SW 1271 (cell line): ENCODE results near the gene CSN3.
"Not testable (repeated sequence)": the region's sequence is repeated elsewhere in the genome, so short reads cannot be mapped to it uniquely, and the experiment has no call there.

Source experiments
- DNase-seq, 2 experiments: peaks; one replicate each; lab custom pipeline; 2025; lab: John Stamatoyannopoulos, UW

CSN3 gene

GRCh38 chr4:70242297-70242696 is at the start of gene CSN3:
Gene CSN3 (plus strand): TSS chr4:70242597. CDS start chr4:70244820, 2,223 bp downstream.
- not testable (repeated sequence) for DNase-seq

- DNase-seq, result no peak
Measured at GRCh38 chr4:70192895-70193294, 49.5 kb upstream of the CSN3 start.

- no peak for DNase-seq
Measured at GRCh38 chr4:70195425-70195824, 47.0 kb upstream of the CSN3 start, which contains the start of gene ODAM. Gene ODAM (plus strand): TSS chr4:70195725. CDS start chr4:70196544, 819 bp downstream.

GRCh38 chr4:70196857-70197256 is 45.5 kb upstream of the CSN3 start:
- DNase-seq, result no peak

GRCh38 chr4:70197842-70198241 is 44.6 kb upstream of the CSN3 start:
- no peak for DNase-seq

GRCh38 chr4:70203601-70204000 is 38.8 kb upstream of the CSN3 start:
- DNase-seq, result no peak

- not testable (repeated sequence) for DNase-seq
Measured at GRCh38 chr4:70212752-70213151, 29.6 kb upstream of the CSN3 start.

GRCh38 chr4:70216109-70216508 is 26.3 kb upstream of the CSN3 start:
- not testable (repeated sequence) for DNase-seq

GRCh38 chr4:70216550-70216949 is 25.8 kb upstream of the CSN3 start:
- not testable (repeated sequence) for DNase-seq

GRCh38 chr4:70221389-70221788 is 21.0 kb upstream of the CSN3 start:
- not testable (repeated sequence) for DNase-seq

GRCh38 chr4:70221818-70222217 is 20.6 kb upstream of the CSN3 start:
- DNase-seq, result not testable (repeated sequence)

GRCh38 chr4:70225824-70226223 is 16.6 kb upstream of the CSN3 start, which contains the start of gene FDCSP:
Gene FDCSP (plus strand): TSS chr4:70226124. CDS start chr4:70231195, 5,071 bp downstream.
- DNase-seq, result no peak

- DNase-seq, result no peak
Measured at GRCh38 chr4:70236125-70236524, 6.3 kb upstream of the CSN3 start.

- no peak for DNase-seq
Measured at GRCh38 chr4:70239131-70239883, 3.1 kb upstream of the CSN3 start.

- DNase-seq, result no peak
Measured at GRCh38 chr4:70239884-70240591, 2.4 kb upstream of the CSN3 start.

- no peak for DNase-seq
Measured at GRCh38 chr4:70243091-70243490, 694 bp downstream of the CSN3 start.

GRCh38 chr4:70251250-70251944 is 9.0 kb downstream of the CSN3 start:
- no peak for DNase-seq

- DNase-seq, result no peak
Measured at GRCh38 chr4:70251945-70252277, 9.5 kb downstream of the CSN3 start.

GRCh38 chr4:70269674-70270073 is 27.3 kb downstream of the CSN3 start:
- DNase-seq, result peak in 1 of 2 experiments; percentile 6

- no peak for DNase-seq
Measured at GRCh38 chr4:70277121-70277520, 34.7 kb downstream of the CSN3 start.

- DNase-seq, result no peak
Measured at GRCh38 chr4:70280567-70280966, 38.2 kb downstream of the CSN3 start.

GRCh38 chr4:70288651-70289050 is 46.3 kb downstream of the CSN3 start:
- DNase-seq, result no peak

GRCh38 chr4:70291341-70291740 is 48.9 kb downstream of the CSN3 start:
- no peak for DNase-seq
